AG08395 (cell line): ENCODE measurements around the gene ZP1.
A peak's percentile ranks its signal among the peaks of the same experiment; 100 is the strongest.
"Not testable (repeated sequence)": the region's sequence is repeated elsewhere in the genome, so short reads cannot be mapped to it uniquely, and the experiment has no call there.

Experiments
- DNase-seq: peaks from one replicate; pipeline ENCODE4 v3.0.0; 2012; ENCODE audit warnings: mixed read lengths, low spot score

Gene ZP1, protein sequence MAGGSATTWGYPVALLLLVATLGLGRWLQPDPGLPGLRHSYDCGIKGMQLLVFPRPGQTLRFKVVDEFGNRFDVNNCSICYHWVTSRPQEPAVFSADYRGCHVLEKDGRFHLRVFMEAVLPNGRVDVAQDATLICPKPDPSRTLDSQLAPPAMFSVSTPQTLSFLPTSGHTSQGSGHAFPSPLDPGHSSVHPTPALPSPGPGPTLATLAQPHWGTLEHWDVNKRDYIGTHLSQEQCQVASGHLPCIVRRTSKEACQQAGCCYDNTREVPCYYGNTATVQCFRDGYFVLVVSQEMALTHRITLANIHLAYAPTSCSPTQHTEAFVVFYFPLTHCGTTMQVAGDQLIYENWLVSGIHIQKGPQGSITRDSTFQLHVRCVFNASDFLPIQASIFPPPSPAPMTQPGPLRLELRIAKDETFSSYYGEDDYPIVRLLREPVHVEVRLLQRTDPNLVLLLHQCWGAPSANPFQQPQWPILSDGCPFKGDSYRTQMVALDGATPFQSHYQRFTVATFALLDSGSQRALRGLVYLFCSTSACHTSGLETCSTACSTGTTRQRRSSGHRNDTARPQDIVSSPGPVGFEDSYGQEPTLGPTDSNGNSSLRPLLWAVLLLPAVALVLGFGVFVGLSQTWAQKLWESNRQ

DNA sequence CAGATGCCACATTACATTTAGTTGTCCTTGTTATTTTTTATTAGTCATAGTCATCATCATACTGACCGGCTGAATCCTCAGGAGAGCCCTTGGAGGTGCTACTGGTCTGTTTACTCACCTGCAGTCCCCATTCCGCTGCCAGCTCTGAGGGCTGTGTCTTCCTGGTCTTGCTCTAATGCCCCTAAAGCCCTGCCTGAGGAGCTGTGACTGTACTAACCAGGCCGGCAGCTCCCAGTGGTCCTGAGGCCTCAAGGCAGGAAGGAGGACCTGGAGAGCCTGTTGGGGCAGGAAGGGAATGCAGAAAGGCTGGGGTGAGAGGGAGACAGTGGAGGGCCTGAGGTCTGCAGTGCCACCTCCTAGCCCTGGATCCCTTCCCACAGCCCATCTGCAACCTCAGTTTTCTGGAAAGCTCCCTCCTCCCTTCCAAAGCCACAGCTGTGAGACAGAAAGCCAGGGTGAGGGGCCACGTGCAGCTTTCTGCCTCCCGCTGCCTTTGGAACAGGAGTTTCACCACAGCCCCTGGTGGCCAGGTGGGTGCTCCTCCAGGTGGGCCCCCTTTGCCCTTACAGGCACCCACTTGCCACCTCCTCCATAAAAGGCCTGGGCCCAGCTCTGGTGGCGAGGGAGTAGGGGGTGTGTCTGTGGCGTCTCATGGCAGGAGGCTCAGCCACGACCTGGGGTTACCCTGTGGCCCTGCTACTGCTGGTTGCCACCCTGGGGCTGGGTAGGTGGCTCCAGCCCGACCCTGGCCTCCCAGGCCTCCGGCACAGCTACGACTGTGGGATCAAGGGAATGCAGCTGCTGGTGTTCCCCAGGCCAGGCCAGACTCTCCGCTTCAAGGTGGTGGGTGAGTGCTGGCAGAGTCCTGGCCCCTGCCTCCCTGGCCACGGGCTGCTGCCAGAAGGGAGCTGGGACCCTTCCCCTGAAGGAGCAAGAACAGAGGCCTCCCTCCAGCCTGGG, at the start of gene ZP1:
TSS of gene ZP1 (plus strand) at position 632 of the 960 bp plus-strand sequence. CDS start at position 652, 20 bp downstream.
- DNase-seq, result no peak

DNA sequence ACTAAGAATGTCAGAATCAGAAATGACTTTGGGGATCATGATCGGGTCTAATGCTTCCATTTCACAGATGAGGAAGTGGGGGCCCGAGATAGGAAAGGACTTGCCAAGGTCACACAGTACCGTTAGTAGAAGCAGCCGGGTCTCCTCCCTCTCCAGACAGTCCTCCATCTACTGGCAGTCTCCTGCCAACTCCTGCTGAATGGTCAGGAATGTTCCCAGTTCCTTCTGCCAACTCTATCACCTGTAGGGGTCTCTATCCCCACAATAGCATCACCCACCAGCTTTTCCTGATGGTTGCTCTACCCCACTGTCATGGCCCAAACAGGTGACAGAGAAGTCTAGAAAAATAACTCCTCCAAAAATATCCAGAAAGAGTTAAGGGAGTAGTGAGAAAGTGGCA, 49.3 kb upstream of the ZP1 start:
- no peak for DNase-seq

DNA sequence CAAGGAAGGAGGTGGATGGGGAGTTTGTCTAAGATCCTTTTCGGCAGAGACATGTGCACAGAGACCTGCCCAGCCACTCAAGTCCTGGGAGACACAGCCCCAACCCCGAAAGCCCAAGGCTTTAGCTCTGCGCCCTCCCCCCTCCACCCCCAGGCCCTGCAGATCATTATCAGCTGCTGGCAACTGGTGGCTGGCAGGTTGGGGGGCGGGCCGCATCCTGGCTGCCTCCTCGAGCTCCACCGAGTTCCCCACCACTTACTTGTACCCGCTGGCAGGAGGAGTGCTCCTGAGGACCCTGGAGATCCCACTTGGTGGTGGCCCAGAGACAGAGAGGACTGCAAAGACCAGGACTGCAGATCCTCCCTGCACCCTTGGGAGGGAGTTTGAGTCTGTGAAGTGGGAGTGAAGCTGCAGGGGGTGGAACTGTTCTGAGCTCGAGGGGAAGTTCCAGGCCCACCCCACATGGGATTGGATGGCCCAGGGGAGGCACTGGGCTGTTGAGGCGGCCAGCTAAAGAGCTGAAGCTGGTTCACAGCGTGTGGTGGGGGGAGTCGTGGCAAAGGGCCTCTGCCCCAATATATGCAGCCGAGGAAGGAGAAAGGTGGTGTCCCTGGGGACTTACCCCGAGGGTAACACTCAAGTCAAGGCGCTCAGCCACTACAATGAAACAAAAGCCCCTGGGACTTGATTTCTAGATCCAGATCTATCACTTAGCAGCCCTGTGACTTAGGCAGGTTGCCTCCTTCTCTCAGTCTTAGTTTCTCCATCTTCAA, 45.3 kb upstream of the ZP1 start:
- no peak for DNase-seq

DNA sequence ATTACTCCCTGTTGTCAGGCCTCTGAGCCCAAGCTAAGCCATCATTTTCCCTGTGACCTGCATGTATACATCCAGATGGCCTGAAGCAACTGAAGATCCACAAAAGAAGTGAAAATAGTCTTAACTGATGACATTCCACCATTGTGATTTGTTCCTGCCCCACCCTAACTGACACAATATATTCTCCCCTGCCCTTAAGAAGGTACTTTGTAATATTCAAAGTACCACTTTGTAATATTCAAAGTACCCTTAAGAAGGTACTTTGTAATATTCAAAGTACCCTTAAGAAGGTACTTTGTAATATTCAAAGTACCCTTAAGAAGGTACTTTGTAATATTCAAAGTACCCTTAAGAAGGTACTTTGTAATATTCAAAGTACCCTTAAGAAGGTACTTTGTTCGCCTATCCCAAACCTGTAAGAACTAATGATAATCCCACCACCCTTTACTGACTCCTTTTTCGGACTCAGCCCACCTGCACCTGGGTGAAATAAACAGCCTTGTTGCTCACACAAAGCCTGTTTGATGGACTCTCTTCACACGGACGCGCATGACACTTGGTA, 43.5 kb upstream of the ZP1 start:
- DNase-seq, result not testable (repeated sequence)

DNA sequence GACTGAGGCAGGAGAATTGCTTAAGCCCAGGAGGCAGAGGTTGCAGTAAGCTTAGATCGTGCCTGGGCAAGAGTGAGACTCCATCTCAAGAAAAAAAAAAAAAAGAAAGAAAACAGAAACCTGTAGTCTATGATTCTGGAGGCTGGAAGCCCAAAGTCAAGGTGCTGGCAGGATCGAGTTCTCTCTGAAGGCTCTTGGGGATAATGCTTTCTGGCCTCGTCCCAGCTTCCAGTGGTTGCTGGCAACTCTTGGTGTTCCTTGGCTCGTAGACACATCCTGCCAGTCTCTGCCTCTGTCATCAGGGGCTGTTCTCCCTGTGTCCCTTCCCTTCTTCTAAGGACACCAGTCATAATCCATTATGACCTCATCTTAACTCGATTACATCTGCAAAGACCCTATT, 42.2 kb upstream of the ZP1 start:
- DNase-seq, result no peak

DNA sequence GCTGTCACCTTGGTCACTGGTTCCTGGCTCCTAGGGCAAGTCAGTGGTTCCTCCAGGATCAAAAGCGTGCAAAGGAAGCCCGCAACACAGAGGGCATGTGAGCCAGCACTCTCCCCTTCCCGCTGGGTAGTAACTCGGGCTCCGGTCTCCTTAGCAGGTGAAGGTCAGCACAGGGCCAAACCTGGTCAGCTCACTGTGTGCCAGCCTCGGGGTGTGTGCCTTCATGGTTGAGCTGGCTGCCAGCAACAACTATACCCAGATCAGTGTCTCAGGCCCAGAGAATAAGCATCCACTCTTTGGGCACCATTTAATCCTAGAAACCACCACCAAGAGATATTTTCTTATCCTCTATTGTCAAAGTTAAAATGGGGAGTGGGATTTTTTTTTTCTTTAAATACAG, 41.6 kb upstream of the ZP1 start:
- no peak for DNase-seq

DNA sequence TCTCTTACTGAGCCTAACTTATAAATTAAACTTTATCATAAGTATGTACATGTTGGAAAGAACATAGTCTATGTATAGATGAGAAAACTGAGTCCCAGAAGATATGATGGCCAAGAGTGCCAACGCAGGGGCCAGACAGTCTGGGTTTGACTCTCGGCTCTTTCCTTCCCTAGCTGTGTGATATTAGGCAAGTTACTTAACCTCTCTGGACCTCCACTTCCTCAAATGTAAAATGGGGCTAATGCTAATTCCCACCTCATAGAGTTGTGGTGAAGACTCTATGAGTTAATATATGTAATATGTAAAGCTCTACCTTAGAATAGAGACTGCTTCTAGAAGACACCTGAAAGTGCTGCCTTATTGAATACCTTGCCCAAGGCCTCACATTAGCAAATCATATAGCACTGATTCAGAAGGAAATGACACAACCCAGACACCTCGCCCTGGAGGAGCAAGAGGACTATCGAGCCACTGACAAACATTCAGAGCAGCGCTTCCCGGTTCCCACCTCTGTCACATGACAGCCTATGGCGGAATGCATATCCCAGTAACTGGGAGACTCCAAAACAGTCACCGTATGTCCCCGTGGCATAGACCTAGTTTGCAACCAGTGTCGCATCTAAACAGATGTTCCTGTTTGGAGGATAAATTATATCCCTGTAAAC, 36.7 kb upstream of the ZP1 start:
- DNase-seq, result no peak

DNA sequence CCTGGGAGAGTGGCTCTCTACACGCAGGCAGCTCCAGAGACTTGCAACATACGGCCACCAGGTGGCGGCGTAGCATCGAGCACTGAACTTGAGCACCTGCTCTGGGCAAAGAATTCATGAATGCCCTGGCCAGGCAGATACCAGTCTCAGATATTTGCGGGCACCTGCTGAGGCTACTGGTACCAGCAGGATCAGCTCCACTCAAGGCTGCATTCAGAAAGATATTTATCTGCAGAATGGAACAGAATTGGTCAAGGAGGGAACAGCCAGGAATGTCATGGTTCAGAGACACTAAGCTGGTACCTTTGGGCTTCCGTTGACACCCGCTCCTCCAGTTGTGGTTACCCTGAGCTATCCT, 36.2 kb upstream of the ZP1 start:
- DNase-seq, result peak; percentile 87

DNA sequence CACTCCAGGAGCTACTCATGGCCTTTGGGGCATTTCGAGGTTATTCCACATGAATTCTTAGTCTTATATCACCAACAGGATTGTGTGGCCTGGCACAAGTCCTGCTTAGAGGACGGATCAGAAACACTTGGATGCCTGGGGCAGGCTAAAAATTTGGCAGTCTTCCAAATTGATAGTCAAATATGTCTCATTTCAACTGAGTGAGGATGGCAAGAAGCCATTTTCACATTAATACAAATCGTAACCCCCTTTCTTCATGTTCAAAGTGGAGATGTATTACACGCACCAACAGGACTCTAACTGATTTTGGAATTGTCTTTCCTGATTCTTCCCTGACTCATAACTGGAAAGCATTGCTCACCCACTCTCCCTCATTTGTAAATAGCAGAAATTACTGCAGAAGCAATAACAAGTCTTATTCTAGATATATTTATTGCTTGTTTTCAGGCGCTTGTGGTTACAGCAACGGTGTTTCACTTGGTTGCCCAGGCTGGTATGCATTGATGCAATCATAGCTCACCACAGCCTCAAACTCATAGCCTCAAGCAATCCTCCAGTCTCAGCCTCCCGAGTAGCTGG, 35.8 kb upstream of the ZP1 start:
- DNase-seq, result peak; percentile 47

DNA sequence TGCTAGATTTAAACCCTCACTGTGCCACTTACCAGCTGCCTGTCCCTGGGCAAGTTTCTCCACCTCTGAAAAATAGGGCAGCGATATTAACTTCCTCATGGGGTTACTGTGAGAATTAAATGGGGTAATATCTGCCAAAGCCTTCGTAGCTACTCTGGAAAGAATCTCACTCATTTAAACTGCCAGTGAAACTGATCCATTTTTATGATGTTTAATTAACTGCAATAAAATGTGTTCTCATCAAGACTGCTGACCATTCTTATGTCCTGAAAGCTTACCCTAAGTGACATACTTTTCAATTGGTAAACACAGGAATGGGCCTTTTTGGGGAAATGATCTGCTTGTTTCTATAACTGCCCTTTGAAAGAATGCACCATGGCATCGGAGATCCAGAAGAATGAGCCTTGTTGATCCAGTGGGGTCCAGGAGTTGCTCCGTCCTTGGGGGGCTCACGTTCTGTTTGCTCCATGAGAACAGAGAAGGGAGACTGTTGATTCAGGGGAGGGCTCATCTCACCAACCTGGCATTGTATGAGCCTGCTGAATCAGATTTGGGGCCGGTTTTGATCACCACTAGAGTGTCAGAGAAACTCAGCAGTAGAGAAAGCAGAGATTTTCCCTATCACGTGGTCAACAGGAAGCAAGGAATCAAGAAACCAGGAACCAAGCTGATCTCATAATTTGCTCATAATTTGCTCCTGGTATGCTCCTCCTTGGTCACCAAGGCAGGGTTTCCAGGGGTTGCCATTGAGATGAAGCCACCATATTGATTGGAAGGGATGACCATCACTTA, 32.4 kb upstream of the ZP1 start:
- no peak for DNase-seq

DNA sequence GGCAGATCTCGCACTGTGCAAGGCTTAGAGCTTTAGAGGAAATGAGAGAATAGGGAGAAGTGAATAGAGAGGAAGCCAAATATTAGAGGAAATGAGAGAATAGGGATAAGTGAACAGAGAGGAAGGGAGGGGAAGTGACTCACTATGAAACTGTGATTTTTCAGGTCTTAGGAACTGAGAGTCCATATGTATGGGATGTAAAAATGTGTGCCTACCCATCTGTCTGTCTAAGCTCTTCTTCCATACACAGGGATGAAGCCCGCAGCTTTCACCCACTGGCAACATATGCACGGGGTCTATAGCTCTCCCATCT, 31.9 kb upstream of the ZP1 start:
- DNase-seq, result no peak

DNA sequence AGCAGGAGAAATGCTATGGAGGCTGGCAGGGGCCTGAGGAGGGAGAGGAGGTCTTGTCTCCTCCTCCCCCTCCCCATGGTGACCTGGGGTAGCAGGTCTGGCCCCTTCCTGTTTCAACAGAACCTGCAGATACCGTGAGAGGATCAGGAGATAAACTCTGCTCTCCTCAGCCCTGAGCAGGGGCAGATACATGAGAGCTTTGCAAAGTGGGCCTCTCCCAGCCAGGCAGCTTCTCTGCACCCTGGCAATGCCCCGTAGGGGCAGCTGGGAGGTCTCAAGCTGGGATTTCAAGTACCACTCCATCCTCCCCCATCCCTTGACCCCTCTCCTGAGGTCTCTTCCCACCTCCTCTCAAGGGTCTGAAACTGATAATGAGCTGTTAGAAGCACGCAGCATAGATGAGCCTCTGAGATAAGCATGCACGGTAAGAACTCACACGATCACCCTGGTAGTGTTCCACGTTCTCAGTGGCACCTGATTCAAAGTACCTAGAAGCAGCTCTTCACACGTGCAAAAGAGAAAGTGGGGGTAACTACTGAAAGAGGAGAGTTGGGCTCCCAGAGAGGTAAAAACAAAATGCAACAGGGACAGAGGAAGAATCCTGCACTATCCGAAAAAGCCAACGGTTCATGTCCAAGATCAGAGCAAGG, 30.4 kb upstream of the ZP1 start:
- DNase-seq, result no peak

DNA sequence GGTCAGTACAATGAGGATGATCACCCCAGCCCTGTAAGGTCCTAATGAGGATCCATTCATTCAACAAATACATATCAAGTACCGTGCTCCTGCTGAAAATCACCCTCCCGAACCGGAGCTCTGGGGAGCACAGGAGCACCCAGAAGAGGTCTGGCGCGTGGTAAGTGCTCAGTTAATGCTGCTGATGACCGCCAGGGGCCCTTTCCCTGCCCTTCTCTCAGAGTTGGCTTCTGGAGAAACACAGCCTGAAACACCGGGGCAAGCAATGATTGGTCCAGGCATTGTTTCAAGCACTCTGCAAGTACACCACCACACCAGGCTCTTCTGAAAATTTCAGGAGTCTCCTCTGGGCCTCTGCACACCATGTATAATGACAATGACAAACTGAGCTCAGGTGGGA, 29.2 kb upstream of the ZP1 start:
- DNase-seq, result peak; percentile 38

DNA sequence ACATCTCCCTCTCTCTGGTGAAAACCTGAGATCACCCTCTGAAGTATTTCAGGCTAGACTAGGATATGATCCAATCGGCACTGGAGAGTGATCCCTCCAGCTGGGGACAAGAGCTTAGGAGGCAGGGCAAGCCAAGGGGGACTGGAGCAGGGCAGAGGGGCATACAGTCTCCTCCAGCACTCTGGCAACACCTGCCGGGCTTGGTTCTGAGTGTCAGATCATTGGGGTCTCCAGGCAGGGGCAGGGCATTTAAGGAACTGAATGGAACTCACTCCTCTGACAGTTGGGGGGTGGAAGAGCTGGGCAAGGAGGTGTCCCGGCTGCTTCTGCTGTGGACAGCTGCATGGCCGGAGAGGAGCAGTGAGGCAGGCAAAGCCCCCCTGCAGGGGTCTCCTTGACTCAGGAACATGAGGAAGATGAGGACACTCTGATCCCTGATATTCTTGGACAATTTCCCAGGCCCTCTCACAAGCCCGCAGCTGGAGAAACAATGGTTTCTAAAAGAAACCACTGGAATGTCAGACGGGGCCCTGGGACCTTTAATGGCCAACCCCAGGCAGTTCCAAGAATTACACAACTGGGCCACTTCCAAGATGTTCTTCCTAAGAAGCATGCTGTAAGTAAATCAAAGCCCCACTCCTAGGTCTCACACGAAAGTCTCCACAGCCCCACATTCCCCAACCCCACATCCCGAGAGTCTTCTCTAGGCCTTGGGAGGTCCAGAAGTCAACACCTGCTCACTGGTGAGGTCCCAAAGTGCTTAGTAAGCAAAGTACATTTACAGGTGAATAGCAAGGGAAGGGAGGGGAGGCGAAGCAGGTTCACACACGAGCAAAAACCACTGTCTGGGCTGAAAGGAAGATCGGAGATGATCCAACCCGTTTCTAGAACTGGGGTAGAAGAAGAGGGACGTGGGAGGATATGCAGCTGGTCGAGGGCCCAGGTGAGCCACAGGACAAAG, 26.6 kb upstream of the ZP1 start:
- peak; percentile 93 for DNase-seq

DNA sequence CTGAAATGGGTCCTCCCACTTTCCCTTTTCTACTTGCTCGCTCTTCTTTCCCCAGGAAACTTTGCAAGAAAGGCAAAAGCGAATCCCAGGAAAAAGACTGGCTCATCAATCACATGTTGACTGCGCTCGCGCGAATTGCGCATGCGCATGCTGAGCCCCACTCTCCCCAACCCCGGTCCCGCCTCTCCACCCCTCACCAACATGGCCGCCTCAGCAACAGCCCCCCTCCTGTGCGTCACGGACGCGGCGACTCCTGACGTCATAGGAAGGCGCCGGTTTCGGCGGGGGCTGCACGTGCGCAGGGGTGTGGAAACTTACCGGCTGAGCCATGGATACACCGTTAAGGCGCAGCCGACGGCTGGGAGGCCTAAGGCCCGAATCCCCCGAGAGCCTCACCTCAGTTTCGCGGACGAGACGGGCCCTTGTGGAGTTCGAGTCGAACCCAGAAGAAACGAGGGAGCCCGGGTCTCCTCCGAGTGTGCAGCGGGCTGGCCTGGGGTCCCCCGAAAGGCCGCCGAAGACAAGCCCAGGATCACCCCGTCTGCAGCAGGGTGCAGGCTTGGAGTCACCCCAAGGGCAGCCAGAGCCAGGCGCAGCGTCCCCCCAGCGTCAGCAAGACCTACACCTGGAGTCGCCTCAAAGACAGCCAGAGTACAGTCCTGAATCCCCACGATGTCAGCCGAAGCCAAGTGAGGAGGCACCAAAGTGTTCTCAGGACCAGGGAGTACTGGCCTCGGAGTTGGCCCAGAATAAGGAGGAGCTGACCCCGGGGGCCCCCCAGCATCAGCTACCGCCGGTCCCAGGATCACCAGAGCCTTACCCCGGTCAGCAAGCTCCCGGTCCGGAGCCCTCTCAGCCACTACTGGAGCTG, 25.3 kb upstream of the ZP1 start, which contains the start of gene CCDC86:
TSS of gene CCDC86 (plus strand) at position 317 of the 871 bp plus-strand sequence. CDS start at position 329, 12 bp downstream.
- peak; percentile 100 for DNase-seq

DNA sequence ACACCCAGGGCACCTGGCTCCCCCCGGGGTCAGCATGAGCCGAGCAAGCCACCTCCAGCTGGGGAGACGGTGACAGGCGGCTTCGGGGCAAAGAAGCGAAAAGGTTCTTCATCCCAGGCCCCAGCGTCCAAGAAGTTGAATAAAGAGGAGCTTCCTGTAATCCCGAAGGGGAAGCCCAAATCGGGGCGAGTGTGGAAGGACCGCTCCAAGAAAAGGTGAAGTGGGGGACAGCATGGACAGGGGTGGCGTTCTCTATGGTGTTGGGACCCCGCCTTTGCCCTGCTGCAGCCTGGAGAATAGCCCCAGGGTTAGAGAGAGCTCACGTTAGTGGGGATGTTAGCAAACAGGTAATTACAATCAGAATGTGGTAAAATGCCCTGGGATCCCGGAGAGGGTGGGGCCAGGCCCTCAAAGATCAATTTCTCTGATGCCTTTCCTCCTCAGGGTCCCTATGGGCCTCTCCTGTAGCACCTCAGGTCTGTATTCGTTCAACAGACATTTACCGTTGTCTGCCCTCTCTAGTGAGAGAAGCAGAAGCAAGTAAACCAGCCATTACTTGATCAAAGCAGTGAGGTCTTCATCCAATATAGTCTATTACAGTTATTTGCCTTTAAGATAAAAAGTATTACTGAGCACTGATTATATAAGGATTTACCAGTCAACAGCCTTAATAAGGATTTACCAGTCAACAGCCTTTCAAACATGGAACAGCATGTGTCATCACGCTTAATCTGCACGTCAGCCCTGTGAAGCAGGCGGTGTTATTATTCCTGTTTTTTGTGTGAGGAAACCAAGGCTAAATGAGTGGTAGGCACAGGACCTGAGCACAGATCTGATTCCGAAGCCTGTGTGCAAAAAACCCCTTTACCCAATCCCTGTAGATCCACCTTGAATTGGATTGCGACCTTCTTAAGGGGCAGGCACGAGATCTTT, 24.4 kb upstream of the ZP1 start:
- no peak for DNase-seq
